ENCODE measurements around the gene PAX6. TPM values are rescaled to one million over a fixed set of nuclear protein-coding genes. Genes with fewer than 3 reads are reported as not detected.

PAX6 gene
- total RNA-seq, 3 donors from 2014 or later, result 0.88 TPM; not detected in 2

GRCh38 chr11:31796499-31797189, 14.5 kb downstream of the PAX6 start:
- peaks cover 0 to 8% of the 10 kb centered on the region in 2 donors for H3K4me1 ChIP-seq
- DNase-seq (ENCODE audit: low spot score in 2 of 2), result no peak
- no peak overlapping the region for H3K27ac ChIP-seq
- H3K4me3 ChIP-seq, result no peak overlapping the region
- no peaks in the 10 kb centered on the region for H3K9me3 ChIP-seq
- TF ChIP-seq POLR2AphosphoS5 (IDR thresholded peaks at IDR 0.05), result no peak
- TF ChIP-seq CTCF (IDR thresholded peaks at IDR 0.05), result no peak
- no peak for TF ChIP-seq POLR2A (IDR thresholded peaks at IDR 0.05)
- intact Hi-C loops (cut with DNase I; ENCODE audit: low total_unique reads), result no loop called here
- peaks cover 0 to 51% of the 10 kb centered on the region in 2 donors for H3K27me3 ChIP-seq
- no peaks in the 10 kb centered on the region for H3K36me3 ChIP-seq

GRCh38 chr11:31795706-31796498, 15.2 kb downstream of the PAX6 start:
- DNase-seq (ENCODE audit: low spot score in 2 of 2), result no peak
- intact Hi-C loops (cut with DNase I; ENCODE audit: low total_unique reads), result no loop called here
- H3K4me1 ChIP-seq, result peaks cover 0 to 8% of the 10 kb centered on the region in 2 donors
- H3K9me3 ChIP-seq, result no peaks in the 10 kb centered on the region
- H3K4me3 ChIP-seq, result no peak overlapping the region
- TF ChIP-seq CTCF (IDR thresholded peaks at IDR 0.05), result no peak
- TF ChIP-seq POLR2AphosphoS5 (IDR thresholded peaks at IDR 0.05), result no peak
- no peak for TF ChIP-seq POLR2A (IDR thresholded peaks at IDR 0.05)
- H3K27ac ChIP-seq, result no peak overlapping the region
- H3K36me3 ChIP-seq, result no peaks in the 10 kb centered on the region
- peaks cover 0 to 44% of the 10 kb centered on the region in 2 donors for H3K27me3 ChIP-seq

GRCh38 chr11:31794548-31794947, 16.6 kb downstream of the PAX6 start:
- Histone ChIP-seq H3K4me3 (no peak overlapping the region), H3K36me3 (no peaks in the 10 kb centered on the region), H3K27ac (no peak overlapping the region), H3K4me1 (peaks cover 0 to 8% of the 10 kb centered on the region in 2 donors), H3K27me3 (peaks cover 0 to 34% of the 10 kb centered on the region in 2 donors), H3K9me3 (no peaks in the 10 kb centered on the region)
- intact Hi-C loops (cut with DNase I; ENCODE audit: low total_unique reads), result no loop called here
- no peak for TF ChIP-seq POLR2AphosphoS5 (IDR thresholded peaks at IDR 0.05)
- TF ChIP-seq CTCF (IDR thresholded peaks at IDR 0.05), result no peak
- TF ChIP-seq POLR2A (IDR thresholded peaks at IDR 0.05), result no peak
- no peak for DNase-seq (ENCODE audit: low spot score in 2 of 2)

GRCh38 chr11:31793264-31793663, 17.9 kb downstream of the PAX6 start:
- Histone ChIP-seq H3K9me3 (no peaks in the 10 kb centered on the region), H3K27me3 (peaks cover 0 to 21% of the 10 kb centered on the region in 2 donors), H3K27ac (no peak overlapping the region), H3K36me3 (no peaks in the 10 kb centered on the region), H3K4me3 (no peak overlapping the region), H3K4me1 (peaks cover 0 to under 1% of the 10 kb centered on the region in 2 donors)
- intact Hi-C loops (cut with DNase I; ENCODE audit: low total_unique reads), result no loop called here
- no peak for DNase-seq (ENCODE audit: low spot score in 2 of 2)
- TF ChIP-seq POLR2A (IDR thresholded peaks at IDR 0.05), result no peak
- no peak for TF ChIP-seq POLR2AphosphoS5 (IDR thresholded peaks at IDR 0.05)
- no peak for TF ChIP-seq CTCF (IDR thresholded peaks at IDR 0.05)

- Histone ChIP-seq H3K4me3 (no peak overlapping the region), H3K27ac (no peak overlapping the region), H3K27me3 (peaks cover 0 to 13% of the 10 kb centered on the region in 2 donors), H3K36me3 (no peaks in the 10 kb centered on the region), H3K9me3 (no peaks in the 10 kb centered on the region), H3K4me1 (no peaks in the 10 kb centered on the region)
- no peak for TF ChIP-seq POLR2A (IDR thresholded peaks at IDR 0.05)
- TF ChIP-seq CTCF (IDR thresholded peaks at IDR 0.05), result no peak
- no peak for TF ChIP-seq POLR2AphosphoS5 (IDR thresholded peaks at IDR 0.05)
- intact Hi-C loops (cut with DNase I; ENCODE audit: low total_unique reads), result no loop called here
- no peak for DNase-seq (ENCODE audit: low spot score in 2 of 2)
Observed at GRCh38 chr11:31792456-31792855, 18.7 kb downstream of the PAX6 start.

All from breast epithelium (tissue), 4 donors.